ENCODE data around the gene SPCS1. TPM values are rescaled to one million over a fixed set of nuclear protein-coding genes. Genes with fewer than 3 reads are reported as not detected.
A peak's percentile ranks its signal among the peaks of the same experiment; 100 is the strongest.

SPCS1 gene
- polyA plus RNA-seq, 1 donor (not counting 4 experiments of a cell fraction or from before 2014, with no cell fraction given) = 140 TPM

GRCh38 chr3:52705438-52705687, 543 bp upstream of the SPCS1 start:
- DNase-seq (ENCODE audit: low read depth, low spot score) = no peak
- dilution Hi-C loops (cut with MboI; ENCODE audit: extremely low pct_ligation_motif_present, low sequenced_read_pairs) = no loop called here
- Histone ChIP-seq H2AFZ (ENCODE audit: control insufficient read depth, low read length) (peak overlapping the region; percentile 99), H3K4me1 (ENCODE audit: control insufficient read depth, extremely low read depth, insufficient read depth, low read length) (peaks cover 14% of the 10 kb centered on the region), H3K9ac (ENCODE audit: control insufficient read depth, extremely low read depth, insufficient read depth, low read length) (peak overlapping the region; percentile 92), H3K79me2 (ENCODE audit: control insufficient read depth, insufficient read depth, low read length) (peaks cover 50% of the 10 kb centered on the region), H3K4me2 (ENCODE audit: control insufficient read depth, extremely low read depth, insufficient read depth, low read depth, low read length) (peak overlapping the region; percentile 99), H3K27ac (ENCODE audit: control insufficient read depth, insufficient read depth, low read length) (peak overlapping the region; percentile 75), H4K20me1 (ENCODE audit: control insufficient read depth, extremely low read depth, insufficient read depth, low read length) (no peaks in the 10 kb centered on the region), H3K4me3 (ENCODE audit: control insufficient read depth in 2 of 3, extremely low read depth in 1 of 3, insufficient read depth in 2 of 3, low read depth in 1 of 3, low read length in 3 of 3) (peak overlapping the region; percentile 69 to 95 (median 91)), H3K27me3 (ENCODE audit: control insufficient read depth, extremely low read depth, insufficient read depth, low read length) (no peaks in the 10 kb centered on the region), H3K9me1 (ENCODE audit: control insufficient read depth, extremely low read depth, insufficient read depth, low read length) (no peaks in the 10 kb centered on the region), H3K9me3 (ENCODE audit: control insufficient read depth, low read depth, low read length) (no peaks in the 10 kb centered on the region), H3K36me3 (ENCODE audit: control insufficient read depth in 2 of 2, extremely low read depth in 1 of 2, insufficient read depth in 2 of 2, low read length in 2 of 2) (peaks cover 0 to 3% of the 10 kb centered on the region in 2 experiments)
- TF ChIP-seq EZH2 (IDR thresholded peaks at IDR 0.05; ENCODE audit: low read length) = no peak
- TF ChIP-seq CTCF (optimal IDR thresholded peaks at IDR 0.05 in 1 of 3, IDR thresholded peaks at IDR 0.05 in 1 of 3, conservative IDR thresholded peaks at IDR 0.05 in 1 of 3; ENCODE audit: extremely low read depth in 1 of 3, insufficient read depth in 2 of 3, low read length in 3 of 3) = no peak
- no peak for FAIRE-seq

- Histone ChIP-seq H3K9ac (ENCODE audit: control insufficient read depth, extremely low read depth, insufficient read depth, low read length) (no peak overlapping the region), H3K4me3 (ENCODE audit: control insufficient read depth in 2 of 3, extremely low read depth in 1 of 3, insufficient read depth in 2 of 3, low read depth in 1 of 3, low read length in 3 of 3) (peak overlapping the region in 2 of 3 experiments; percentile 69 to 91), H3K4me2 (ENCODE audit: control insufficient read depth, extremely low read depth, insufficient read depth, low read depth, low read length) (peak overlapping the region; percentile 91), H3K79me2 (ENCODE audit: control insufficient read depth, insufficient read depth, low read length) (peaks cover 41% of the 10 kb centered on the region), H3K27me3 (ENCODE audit: control insufficient read depth, extremely low read depth, insufficient read depth, low read length) (no peaks in the 10 kb centered on the region), H3K9me3 (ENCODE audit: control insufficient read depth, low read depth, low read length) (no peaks in the 10 kb centered on the region), H3K9me1 (ENCODE audit: control insufficient read depth, extremely low read depth, insufficient read depth, low read length) (no peaks in the 10 kb centered on the region), H2AFZ (ENCODE audit: control insufficient read depth, low read length) (no peak overlapping the region), H3K4me1 (ENCODE audit: control insufficient read depth, extremely low read depth, insufficient read depth, low read length) (peaks cover 14% of the 10 kb centered on the region), H3K27ac (ENCODE audit: control insufficient read depth, insufficient read depth, low read length) (no peak overlapping the region), H3K36me3 (ENCODE audit: control insufficient read depth in 2 of 2, extremely low read depth in 1 of 2, insufficient read depth in 2 of 2, low read length in 2 of 2) (peaks cover 3 to 6% of the 10 kb centered on the region in 2 experiments), H4K20me1 (ENCODE audit: control insufficient read depth, extremely low read depth, insufficient read depth, low read length) (no peaks in the 10 kb centered on the region)
- no peak for DNase-seq (ENCODE audit: low read depth, low spot score)
- dilution Hi-C loops (cut with MboI; ENCODE audit: extremely low pct_ligation_motif_present, low sequenced_read_pairs) = no loop called here
- TF ChIP-seq EZH2 (IDR thresholded peaks at IDR 0.05; ENCODE audit: low read length) = no peak
- TF ChIP-seq CTCF (optimal IDR thresholded peaks at IDR 0.05 in 1 of 3, IDR thresholded peaks at IDR 0.05 in 1 of 3, conservative IDR thresholded peaks at IDR 0.05 in 1 of 3; ENCODE audit: extremely low read depth in 1 of 3, insufficient read depth in 2 of 3, low read length in 3 of 3) = no peak
- FAIRE-seq = no peak
Measured at GRCh38 chr3:52707585-52707984, 1.7 kb downstream of the SPCS1 start.

Measured in keratinocyte (primary cell).